Endothelial cell of umbilical vein (primary cell): ENCODE measurements around the gene SKI. TPM values are rescaled to one million over a fixed set of nuclear protein-coding genes. Genes with fewer than 3 reads are reported as not detected.
"Not testable (repeated sequence)": the region's sequence is repeated elsewhere in the genome, so short reads cannot be mapped to it uniquely, and the experiment has no call there.

Experiments used
- BruUV-seq: library from RNA; stranded (reverse); fragments of 400-500 nt; replicated peaks from 2 replicates; lab custom pipeline; 2021; lab: Mats Ljungman, UMichigan
- CTCF ChIA-PET: fragments of 300-600, 350-600 bp; sonication (Branson Sonifier 250); formaldehyde crosslinking; loops from one replicate; lab custom pipeline; 2021; ENCODE audit warnings: antibody characterized with exemption, inconsistent platforms; lab: Charles Lee
- POLR2A ChIA-PET: fragments of 300-600, 350-600 bp; sonication (Branson Sonifier 250); formaldehyde crosslinking; loops from one replicate; lab custom pipeline; 2021; ENCODE audit warnings: antibody characterized with exemption, inconsistent platforms; lab: Charles Lee
- DNase-seq: peaks from one replicate; pipeline ENCODE4 v3.0.0-alpha.2; 2011; ENCODE audit warnings: low read depth, low spot score
- FAIRE-seq: peaks from 2 replicates; lab custom pipeline; 2011; peaks lifted over from hg19 to GRCh38; lab: Jason Lieb, UNC
- H2AFZ ChIP-seq: 2 replicates; pipeline ENCODE4 v1.6.0; 2012; ENCODE audit warnings: low read depth, low read length, control low read depth, inconsistent platforms
- H3K27ac ChIP-seq: 2 replicates; pipeline ENCODE4 v1.5.1; 2011; ENCODE audit warnings: low read depth, mild to moderate bottlenecking, control low read depth, low read length, moderate library complexity; ENCODE audit not compliant: insufficient read depth
- H3K27me3 ChIP-seq, 2 experiments: 2 replicates each; pipeline versions ENCODE4 v1.6.0 to v1.6.1; 2011; ENCODE audit warnings: low read length in 2 of 2, mixed read lengths in 1 of 2; ENCODE audit not compliant: control insufficient read depth in 2 of 2, insufficient read depth in 2 of 2
- H3K36me3 ChIP-seq, 2 experiments: 2 replicates in 1 of 2; 3 replicates in 1 of 2; pipeline ENCODE4 v1.5.1; 2011; ENCODE audit warnings: low read length in 2 of 2, mild to moderate bottlenecking in 1 of 2, moderate library complexity in 1 of 2; ENCODE audit not compliant: control insufficient read depth in 2 of 2, insufficient read depth in 2 of 2; ENCODE audit errors: extremely low read depth in 1 of 2
- H3K4me1 ChIP-seq: 3 replicates; pipeline ENCODE4 v1.5.1; 2011; ENCODE audit warnings: mild to moderate bottlenecking, low read length; ENCODE audit not compliant: control insufficient read depth, insufficient read depth; ENCODE audit errors: extremely low read depth
- H3K4me2 ChIP-seq: 2 replicates; pipeline ENCODE4 v1.6.1; 2011; ENCODE audit warnings: low read length, control low read depth, mixed read lengths; ENCODE audit not compliant: insufficient read depth
- H3K4me3 ChIP-seq, 3 experiments: fragments of 200-600 bp in 1 of 3; sonication (generic), shearing (Covaris generic) in 1 of 3; replicated peaks in 1 of 3; 2 replicates each; pipeline ENCODE4 v1.5.1; 2011 to 2016; ENCODE audit warnings: control low read depth in 3 of 3, low read length in 3 of 3, mild to moderate bottlenecking in 2 of 3, inconsistent platforms in 1 of 3, low read depth in 1 of 3, moderate library complexity in 1 of 3; ENCODE audit not compliant: insufficient read depth in 1 of 3
- H3K79me2 ChIP-seq: 2 replicates; pipeline ENCODE4 v1.6.0; 2012; ENCODE audit warnings: low read length, inconsistent platforms; ENCODE audit not compliant: control insufficient read depth, insufficient read depth
- H3K9ac ChIP-seq: replicated peaks from 2 replicates; pipeline ENCODE3; 2011; ENCODE audit warnings: low read length, control low read depth; ENCODE audit not compliant: insufficient read depth; ENCODE audit errors: extremely low read depth
- H3K9me1 ChIP-seq: replicated peaks from 3 replicates; pipeline ENCODE4 v1.6.0; 2011; ENCODE audit warnings: mild to moderate bottlenecking, low read length; ENCODE audit not compliant: control insufficient read depth, insufficient read depth; ENCODE audit errors: extremely low read depth
- H3K9me3 ChIP-seq: replicated peaks from 2 replicates; pipeline ENCODE4 v1.5.1; 2012; ENCODE audit warnings: low read length, inconsistent platforms; ENCODE audit not compliant: control insufficient read depth, insufficient read depth
- H4K20me1 ChIP-seq: replicated peaks from 2 replicates; pipeline ENCODE3; 2011; ENCODE audit warnings: mild to moderate bottlenecking, low read length; ENCODE audit not compliant: control insufficient read depth, insufficient read depth; ENCODE audit errors: extremely low read depth
- EZH2 ChIP-seq: IDR thresholded peaks from 2 replicates; pipeline ENCODE4 v1.6.1; 2012; ENCODE audit warnings: borderline replicate concordance, low read depth, mild to moderate bottlenecking, moderate library complexity, low read length, inconsistent platforms; ENCODE audit not compliant: severe bottlenecking
- FOS ChIP-seq: IDR thresholded peaks from 2 replicates; pipeline ENCODE4 v1.6.1; 2011; ENCODE audit warnings: mild to moderate bottlenecking, low read length, moderate library complexity, borderline replicate concordance; ENCODE audit not compliant: insufficient read depth
- GATA2 ChIP-seq: IDR thresholded peaks from 2 replicates; pipeline ENCODE4 v1.7.0; 2011; ENCODE audit warnings: low read depth, mild to moderate bottlenecking, moderate library complexity, mixed read lengths, low read length; ENCODE audit not compliant: insufficient read length, insufficient read depth
- JUN ChIP-seq: IDR thresholded peaks from 2 replicates; pipeline ENCODE4 v1.6.1; 2011; ENCODE audit warnings: borderline replicate concordance, low read depth; ENCODE audit not compliant: insufficient read length, insufficient read depth
- MAX ChIP-seq: IDR thresholded peaks from 2 replicates; pipeline ENCODE4 v1.6.1; 2011; ENCODE audit not compliant: insufficient read depth, insufficient read length
- MYC ChIP-seq: IDR thresholded peaks from one replicate; pipeline ENCODE4 v1.6.1; 2011; ENCODE audit warnings: mild to moderate bottlenecking, low read depth, low read length
- POLR2A ChIP-seq: IDR thresholded peaks from 2 replicates; pipeline ENCODE4 v1.6.1; 2012; ENCODE audit warnings: low read depth, mild to moderate bottlenecking, control low read depth, low read length
- POLR2AphosphoS5 ChIP-seq: IDR thresholded peaks from 2 replicates; pipeline ENCODE4 v1.6.1; 2012; ENCODE audit warnings: low read depth, mild to moderate bottlenecking, control low read depth, low read length, moderate library complexity; ENCODE audit not compliant: insufficient read depth
- dilution Hi-C: fragments of 300-500 bp; cut with MboI; formaldehyde crosslinking; loops from one replicate; pipeline ENCODE4 v1.15.0; 2019; ENCODE audit warnings: low sequenced_read_pairs; ENCODE audit not compliant: extremely low pct_ligation_motif_present
- intact Hi-C: fragments of 100-400 bp; cut with micrococcal nuclease; formaldehyde crosslinking; loops from one replicate; pipeline ENCODE4 v1.10.0; 2022
- polyA plus RNA-seq, 4 experiments: library from polyadenylated mRNA; depleted of rRNA in 3 of 4; stranded (reverse) in 3 of 4; unstranded in 1 of 4; fragments of >200 nt; gene quantifications; 2 replicates each; pipeline versions ENCODE4 v1.2.1 to v1.2.3, GENCODE V29; 2011 to 2012; ENCODE audit warnings: missing spikeins in 1 of 4
- total RNA-seq: library from RNA; stranded (reverse); gene quantifications from 2 replicates; pipeline ENCODE4 v1.2.3, GENCODE V29; 2021

The SKI gene
- total and polyA plus RNA-seq, 2 donors (not counting 3 experiments of a cell fraction or from before 2014, with no cell fraction given): 11.6 to 80.3 TPM

GRCh38 chr1:2260917-2261316, 32.8 kb downstream of the SKI start:
- Histone ChIP-seq H3K9ac (no peak overlapping the region), H3K4me1 (peaks cover 9% of the 10 kb centered on the region), H3K36me3 (no peaks in the 10 kb centered on the region), H3K27me3 (no peaks in the 10 kb centered on the region), H4K20me1 (peaks cover 12% of the 10 kb centered on the region), H3K9me1 (no peaks in the 10 kb centered on the region), H3K4me2 (no peak overlapping the region), H3K4me3 (no peak overlapping the region), H3K9me3 (peaks cover 2% of the 10 kb centered on the region), H3K27ac (no peak overlapping the region), H3K79me2 (peaks cover 97% of the 10 kb centered on the region), H2AFZ (no peak overlapping the region)
- intact Hi-C loops (no loop called here), dilution Hi-C loops (no loop called here)
- FAIRE-seq (no peak), DNase-seq (no peak)
- BruUV-seq: no TSS peak
- no peak for TF ChIP-seq FOS
- no peak for TF ChIP-seq GATA2
- no peak for TF ChIP-seq POLR2A
- TF ChIP-seq JUN: no peak
- no peak for TF ChIP-seq MAX
- no peak for TF ChIP-seq POLR2AphosphoS5
- no peak for TF ChIP-seq MYC
- TF ChIP-seq EZH2: no peak
- CTCF ChIA-PET: interaction anchor here (0.8 to 1.4 kb wide), 4 partner anchors 16 to 51 kb away, joined by 3 to 4 read pairs (median 3); no protein-coding TSS in a partner anchor
- POLR2A ChIA-PET: no interaction called here

- BruUV-seq, FAIRE-seq, H3K27ac ChIP-seq, H3K36me3 ChIP-seq, H2AFZ ChIP-seq, POLR2A ChIA-PET, DNase-seq, H3K4me3 ChIP-seq, H3K9ac ChIP-seq, H3K4me1 ChIP-seq, dilution Hi-C loops, H3K27me3 ChIP-seq, intact Hi-C loops, H3K9me1 ChIP-seq, H3K9me3 ChIP-seq, H3K4me2 ChIP-seq: not testable (repeated sequence)
- CTCF ChIA-PET: interaction anchor here (1.1 to 1.4 kb wide), 3 partner anchors 21 to 50 kb away, joined by 3 to 4 read pairs (median 3); no protein-coding TSS in a partner anchor
- H4K20me1 ChIP-seq: peaks cover 12% of the 10 kb centered on the region
- H3K79me2 ChIP-seq: peaks cover 99% of the 10 kb centered on the region
Measured at GRCh38 chr1:2261476-2262395, 33.6 kb downstream of the SKI start.
